ENCODE results near the gene NPB.

GRCh38 chr17:81951785-81952684 lies 50.0 kb downstream of the NPB start:
- TF ChIP-seq CTCF (IDR thresholded peaks at IDR 0.05) (no peak), EP300 (IDR thresholded peaks at IDR 0.05) (no peak), POLR2A (IDR thresholded peaks at IDR 0.05) (no peak)

Measured in ovary (tissue), 3 donors.